Neutrophil (primary cell): ENCODE results near the gene LRRC8B.

Experiments used
- H3K27ac ChIP-seq: fragments of 200-600 bp; sonication (generic); 2 replicates; pipeline ENCODE4 v1.5.1; 2016; ENCODE audit warnings: mild to moderate bottlenecking, moderate library complexity
- H3K27me3 ChIP-seq: fragments of 200-600 bp; sonication (generic); 2 replicates; pipeline ENCODE4 v1.6.0; 2016; ENCODE audit warnings: mild to moderate bottlenecking
- H3K36me3 ChIP-seq: fragments of 200-600 bp; sonication (generic); 2 replicates; pipeline ENCODE4 v1.5.1; 2017
- H3K4me1 ChIP-seq, 2 experiments: fragments of 200-600 bp in 1 of 2; sonication (generic) in 1 of 2; 1 replicate in 1 of 2; 2 replicates in 1 of 2; pipeline versions ENCODE4 v1.5.1 to v1.6.1; 2013 to 2016; ENCODE audit warnings: low read depth in 1 of 2, low read length in 1 of 2, mild to moderate bottlenecking in 1 of 2, moderate library complexity in 1 of 2; ENCODE audit not compliant: control insufficient read depth in 1 of 2, insufficient read depth in 1 of 2
- H3K4me3 ChIP-seq, 2 experiments: fragments of 200-600 bp in 1 of 2; sonication (generic) in 1 of 2; 1 replicate in 1 of 2; 2 replicates in 1 of 2; pipeline ENCODE4 v1.5.1; 2013 to 2016; ENCODE audit warnings: low read depth in 1 of 2, low read length in 1 of 2, mild to moderate bottlenecking in 1 of 2, moderate library complexity in 1 of 2
- H3K9me3 ChIP-seq: fragments of 200-600 bp; sonication (generic); 2 replicates; pipeline ENCODE4 v1.5.1; 2016
- CTCF ChIP-seq: fragments of 200-600 bp; sonication (generic); IDR thresholded peaks from 2 replicates; pipeline ENCODE4 v1.5.1; 2016; ENCODE audit warnings: antibody characterized with exemption

Gene LRRC8B

GRCh38 chr1:89532228-89532627, 7.6 kb downstream of the LRRC8B start:
- TF ChIP-seq CTCF, result no peak
- H3K9me3 ChIP-seq, result no peaks in the 10 kb centered on the region
- H3K27me3 ChIP-seq, result no peaks in the 10 kb centered on the region
- H3K36me3 ChIP-seq, result no peaks in the 10 kb centered on the region
- no peaks in the 10 kb centered on the region for H3K4me1 ChIP-seq
- no peak overlapping the region for H3K27ac ChIP-seq
- H3K4me3 ChIP-seq, result no peak overlapping the region

- H3K4me3 ChIP-seq, result no peak overlapping the region
- H3K36me3 ChIP-seq, result no peaks in the 10 kb centered on the region
- no peaks in the 10 kb centered on the region for H3K27me3 ChIP-seq
- no peak overlapping the region for H3K27ac ChIP-seq
- TF ChIP-seq CTCF, result no peak
- no peaks in the 10 kb centered on the region for H3K9me3 ChIP-seq
- no peaks in the 10 kb centered on the region for H3K4me1 ChIP-seq
Observed at GRCh38 chr1:89532866-89533265, 8.2 kb downstream of the LRRC8B start.

GRCh38 chr1:89535537-89535936, 10.9 kb downstream of the LRRC8B start:
- Histone ChIP-seq H3K9me3 (no peaks in the 10 kb centered on the region), H3K4me3 (no peak overlapping the region), H3K4me1 (no peaks in the 10 kb centered on the region), H3K27me3 (no peaks in the 10 kb centered on the region), H3K36me3 (no peaks in the 10 kb centered on the region), H3K27ac (no peak overlapping the region)
- no peak for TF ChIP-seq CTCF

- no peaks in the 10 kb centered on the region for H3K4me1 ChIP-seq
- H3K36me3 ChIP-seq, result no peaks in the 10 kb centered on the region
- no peaks in the 10 kb centered on the region for H3K9me3 ChIP-seq
- no peak for TF ChIP-seq CTCF
- H3K4me3 ChIP-seq, result no peak overlapping the region
- H3K27ac ChIP-seq, result no peak overlapping the region
- no peaks in the 10 kb centered on the region for H3K27me3 ChIP-seq
Observed at GRCh38 chr1:89536555-89537341, 12.1 kb downstream of the LRRC8B start.

DNA sequence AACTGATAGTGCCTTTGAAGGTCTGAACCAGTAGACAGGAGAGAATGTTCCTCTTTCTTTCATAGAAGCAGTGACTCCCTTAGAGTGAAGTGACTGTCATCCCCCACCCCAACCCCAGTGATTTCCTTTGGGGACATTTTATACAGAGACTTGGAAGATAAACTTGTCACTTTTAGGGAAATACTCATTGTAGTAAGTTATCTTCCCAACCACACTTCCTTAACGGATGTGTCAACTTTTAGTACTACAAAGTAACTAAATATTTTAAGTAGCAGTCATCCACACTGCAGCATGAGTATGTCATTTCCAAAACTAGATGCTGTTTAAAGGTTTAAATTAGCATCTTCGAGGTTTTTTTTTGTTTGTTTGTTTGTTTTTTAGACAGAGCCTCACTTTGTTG, 13.7 kb downstream of the LRRC8B start:
- TF ChIP-seq CTCF, result no peak
- no peaks in the 10 kb centered on the region for H3K36me3 ChIP-seq
- no peaks in the 10 kb centered on the region for H3K27me3 ChIP-seq
- no peaks in the 10 kb centered on the region for H3K4me1 ChIP-seq
- H3K27ac ChIP-seq, result no peak overlapping the region
- no peak overlapping the region for H3K4me3 ChIP-seq
- H3K9me3 ChIP-seq, result no peaks in the 10 kb centered on the region
